GM23338 (cell line): ENCODE measurements around the gene REEP3.

Experiments used
- CREB1 ChIP-seq: fragments of 250-450 bp; sonication (Bioruptor Pico); IDR thresholded peaks from 2 replicates; pipeline ENCODE4 v1.5.0; 2020; ENCODE audit warnings: low read depth, mild to moderate bottlenecking, moderate library complexity
- CTCF ChIP-seq, 2 experiments: fragments of 200-600 bp in 1 of 2; sonication (generic) in 1 of 2; conservative IDR thresholded peaks; 2 replicates each; pipeline versions ENCODE4 v1.5.1 to v1.6.1; 2016 to 2017; ENCODE audit warnings: antibody characterized with exemption in 2 of 2, low read depth in 2 of 2, mild to moderate bottlenecking in 2 of 2, moderate library complexity in 1 of 2
- EZH2 ChIP-seq: fragments of 200-600 bp; sonication (generic); IDR thresholded peaks from one replicate; pipeline ENCODE4 v1.8.0; 2017; ENCODE audit warnings: antibody characterized with exemption, mild to moderate bottlenecking, low read depth; ENCODE audit not compliant: unreplicated experiment
- EZH2phosphoT487 ChIP-seq: fragments of 200-600 bp; sonication (generic); IDR thresholded peaks from one replicate; pipeline ENCODE4 v1.8.1; 2018; ENCODE audit warnings: antibody characterized with exemption; ENCODE audit not compliant: unreplicated experiment
- POLR2AphosphoS5 ChIP-seq: IDR thresholded peaks from 2 replicates; pipeline ENCODE4 v1.6.1; 2016; ENCODE audit warnings: antibody characterized with exemption, low read depth
- ZNF114 ChIP-seq: fragments of 250-450 bp; sonication (Bioruptor Pico); IDR thresholded peaks from 2 replicates; pipeline ENCODE4 v1.5.0; 2020; ENCODE audit warnings: mild to moderate bottlenecking, moderate library complexity
- ZNF462 ChIP-seq: fragments of 250-450 bp; sonication (Bioruptor Pico); IDR thresholded peaks from 2 replicates; pipeline ENCODE4 v1.5.0; 2020; ENCODE audit warnings: mild to moderate bottlenecking, moderate library complexity
- TF ChIP-seq, protein P1 (sequence below): IDR thresholded peaks from one replicate; pipeline ENCODE4 v1.6.1; 2018; ENCODE audit warnings: antibody characterized with exemption; ENCODE audit not compliant: unreplicated experiment
- TF ChIP-seq, protein P2 (sequence below): IDR thresholded peaks from 2 replicates; pipeline ENCODE4 v1.6.1; 2016; ENCODE audit warnings: antibody characterized with exemption

DNA sequence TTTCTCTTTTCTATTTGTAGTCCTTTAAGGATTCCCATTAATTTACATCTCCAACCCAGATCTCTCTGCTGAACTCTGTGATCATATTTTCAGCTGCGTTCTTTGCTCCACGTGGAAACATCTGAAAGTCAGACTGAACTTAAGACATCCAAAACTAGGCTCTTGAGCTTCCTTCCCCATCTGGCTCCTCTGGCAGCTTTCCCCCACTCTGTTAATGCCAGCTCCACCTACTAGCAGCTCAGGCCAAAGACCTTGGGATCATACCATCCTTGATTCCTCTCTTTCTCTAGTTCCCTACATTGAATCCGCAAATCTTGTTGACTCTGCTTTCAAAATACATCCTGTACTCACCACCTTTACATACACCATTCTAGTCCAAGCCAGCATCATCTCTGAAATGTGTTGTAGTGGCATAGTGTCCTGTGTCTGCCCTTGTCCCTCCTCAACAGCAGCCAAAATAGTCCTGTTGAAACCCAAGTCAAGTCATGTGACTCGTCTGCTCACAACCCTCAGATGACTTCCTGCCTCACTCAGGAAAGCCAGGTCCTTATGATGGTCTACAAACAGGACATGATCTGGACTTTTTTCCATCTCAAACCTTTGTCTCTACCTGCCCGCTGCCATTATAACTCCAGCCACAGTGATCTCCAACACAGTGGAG, 7.0 kb downstream of the REEP3 start:
- TF ChIP-seq CTCF (conservative IDR thresholded peaks at IDR 0.05; ENCODE audit: low read depth in 2 of 2) (no peak), EZH2 (no peak), EZH2phosphoT487 (no peak), POLR2AphosphoS5 (no peak), CREB1 (CRISPR knock-in tag) (no peak), ZNF462 (CRISPR knock-in tag) (no peak), ZNF114 (no peak)
- TF ChIP-seq, protein P1, sequence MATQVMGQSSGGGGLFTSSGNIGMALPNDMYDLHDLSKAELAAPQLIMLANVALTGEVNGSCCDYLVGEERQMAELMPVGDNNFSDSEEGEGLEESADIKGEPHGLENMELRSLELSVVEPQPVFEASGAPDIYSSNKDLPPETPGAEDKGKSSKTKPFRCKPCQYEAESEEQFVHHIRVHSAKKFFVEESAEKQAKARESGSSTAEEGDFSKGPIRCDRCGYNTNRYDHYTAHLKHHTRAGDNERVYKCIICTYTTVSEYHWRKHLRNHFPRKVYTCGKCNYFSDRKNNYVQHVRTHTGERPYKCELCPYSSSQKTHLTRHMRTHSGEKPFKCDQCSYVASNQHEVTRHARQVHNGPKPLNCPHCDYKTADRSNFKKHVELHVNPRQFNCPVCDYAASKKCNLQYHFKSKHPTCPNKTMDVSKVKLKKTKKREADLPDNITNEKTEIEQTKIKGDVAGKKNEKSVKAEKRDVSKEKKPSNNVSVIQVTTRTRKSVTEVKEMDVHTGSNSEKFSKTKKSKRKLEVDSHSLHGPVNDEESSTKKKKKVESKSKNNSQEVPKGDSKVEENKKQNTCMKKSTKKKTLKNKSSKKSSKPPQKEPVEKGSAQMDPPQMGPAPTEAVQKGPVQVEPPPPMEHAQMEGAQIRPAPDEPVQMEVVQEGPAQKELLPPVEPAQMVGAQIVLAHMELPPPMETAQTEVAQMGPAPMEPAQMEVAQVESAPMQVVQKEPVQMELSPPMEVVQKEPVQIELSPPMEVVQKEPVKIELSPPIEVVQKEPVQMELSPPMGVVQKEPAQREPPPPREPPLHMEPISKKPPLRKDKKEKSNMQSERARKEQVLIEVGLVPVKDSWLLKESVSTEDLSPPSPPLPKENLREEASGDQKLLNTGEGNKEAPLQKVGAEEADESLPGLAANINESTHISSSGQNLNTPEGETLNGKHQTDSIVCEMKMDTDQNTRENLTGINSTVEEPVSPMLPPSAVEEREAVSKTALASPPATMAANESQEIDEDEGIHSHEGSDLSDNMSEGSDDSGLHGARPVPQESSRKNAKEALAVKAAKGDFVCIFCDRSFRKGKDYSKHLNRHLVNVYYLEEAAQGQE: no peak
- TF ChIP-seq, protein P2, sequence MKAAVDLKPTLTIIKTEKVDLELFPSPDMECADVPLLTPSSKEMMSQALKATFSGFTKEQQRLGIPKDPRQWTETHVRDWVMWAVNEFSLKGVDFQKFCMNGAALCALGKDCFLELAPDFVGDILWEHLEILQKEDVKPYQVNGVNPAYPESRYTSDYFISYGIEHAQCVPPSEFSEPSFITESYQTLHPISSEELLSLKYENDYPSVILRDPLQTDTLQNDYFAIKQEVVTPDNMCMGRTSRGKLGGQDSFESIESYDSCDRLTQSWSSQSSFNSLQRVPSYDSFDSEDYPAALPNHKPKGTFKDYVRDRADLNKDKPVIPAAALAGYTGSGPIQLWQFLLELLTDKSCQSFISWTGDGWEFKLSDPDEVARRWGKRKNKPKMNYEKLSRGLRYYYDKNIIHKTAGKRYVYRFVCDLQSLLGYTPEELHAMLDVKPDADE: no peak
